Endothelial cell of umbilical vein (primary cell): ENCODE measurements around the gene OLAH. TPM values are rescaled to one million over a fixed set of nuclear protein-coding genes. Genes with fewer than 3 reads are reported as not detected.

Source experiments
- BruUV-seq: library from RNA; stranded (reverse); fragments of 400-500 nt; replicated peaks from 2 replicates; lab custom pipeline; 2021; lab: Mats Ljungman, UMichigan
- CTCF ChIA-PET: fragments of 300-600, 350-600 bp; sonication (Branson Sonifier 250); formaldehyde crosslinking; loops from one replicate; lab custom pipeline; 2021; ENCODE audit warnings: antibody characterized with exemption, inconsistent platforms; lab: Charles Lee
- POLR2A ChIA-PET: fragments of 300-600, 350-600 bp; sonication (Branson Sonifier 250); formaldehyde crosslinking; loops from one replicate; lab custom pipeline; 2021; ENCODE audit warnings: antibody characterized with exemption, inconsistent platforms; lab: Charles Lee
- DNase-seq: peaks from one replicate; pipeline ENCODE4 v3.0.0-alpha.2; 2011; ENCODE audit warnings: low read depth, low spot score
- FAIRE-seq: peaks from 2 replicates; lab custom pipeline; 2011; peaks lifted over from hg19 to GRCh38; lab: Jason Lieb, UNC
- H2AFZ ChIP-seq: 2 replicates; pipeline ENCODE4 v1.6.0; 2012; ENCODE audit warnings: low read depth, low read length, control low read depth, inconsistent platforms
- H3K27ac ChIP-seq: 2 replicates; pipeline ENCODE4 v1.5.1; 2011; ENCODE audit warnings: low read depth, mild to moderate bottlenecking, control low read depth, low read length, moderate library complexity; ENCODE audit not compliant: insufficient read depth
- H3K27me3 ChIP-seq, 2 experiments: 2 replicates each; pipeline versions ENCODE4 v1.6.0 to v1.6.1; 2011; ENCODE audit warnings: low read length in 2 of 2, mixed read lengths in 1 of 2; ENCODE audit not compliant: control insufficient read depth in 2 of 2, insufficient read depth in 2 of 2
- H3K36me3 ChIP-seq, 2 experiments: 2 replicates in 1 of 2; 3 replicates in 1 of 2; pipeline ENCODE4 v1.5.1; 2011; ENCODE audit warnings: low read length in 2 of 2, mild to moderate bottlenecking in 1 of 2, moderate library complexity in 1 of 2; ENCODE audit not compliant: control insufficient read depth in 2 of 2, insufficient read depth in 2 of 2; ENCODE audit errors: extremely low read depth in 1 of 2
- H3K4me1 ChIP-seq: 3 replicates; pipeline ENCODE4 v1.5.1; 2011; ENCODE audit warnings: mild to moderate bottlenecking, low read length; ENCODE audit not compliant: control insufficient read depth, insufficient read depth; ENCODE audit errors: extremely low read depth
- H3K4me2 ChIP-seq: 2 replicates; pipeline ENCODE4 v1.6.1; 2011; ENCODE audit warnings: low read length, control low read depth, mixed read lengths; ENCODE audit not compliant: insufficient read depth
- H3K4me3 ChIP-seq, 3 experiments: fragments of 200-600 bp in 1 of 3; sonication (generic), shearing (Covaris generic) in 1 of 3; replicated peaks in 1 of 3; 2 replicates each; pipeline ENCODE4 v1.5.1; 2011 to 2016; ENCODE audit warnings: control low read depth in 3 of 3, low read length in 3 of 3, mild to moderate bottlenecking in 2 of 3, inconsistent platforms in 1 of 3, low read depth in 1 of 3, moderate library complexity in 1 of 3; ENCODE audit not compliant: insufficient read depth in 1 of 3
- H3K79me2 ChIP-seq: 2 replicates; pipeline ENCODE4 v1.6.0; 2012; ENCODE audit warnings: low read length, inconsistent platforms; ENCODE audit not compliant: control insufficient read depth, insufficient read depth
- H3K9ac ChIP-seq: replicated peaks from 2 replicates; pipeline ENCODE3; 2011; ENCODE audit warnings: low read length, control low read depth; ENCODE audit not compliant: insufficient read depth; ENCODE audit errors: extremely low read depth
- H3K9me1 ChIP-seq: replicated peaks from 3 replicates; pipeline ENCODE4 v1.6.0; 2011; ENCODE audit warnings: mild to moderate bottlenecking, low read length; ENCODE audit not compliant: control insufficient read depth, insufficient read depth; ENCODE audit errors: extremely low read depth
- H3K9me3 ChIP-seq: replicated peaks from 2 replicates; pipeline ENCODE4 v1.5.1; 2012; ENCODE audit warnings: low read length, inconsistent platforms; ENCODE audit not compliant: control insufficient read depth, insufficient read depth
- H4K20me1 ChIP-seq: replicated peaks from 2 replicates; pipeline ENCODE3; 2011; ENCODE audit warnings: mild to moderate bottlenecking, low read length; ENCODE audit not compliant: control insufficient read depth, insufficient read depth; ENCODE audit errors: extremely low read depth
- FOS ChIP-seq: IDR thresholded peaks from 2 replicates; pipeline ENCODE4 v1.6.1; 2011; ENCODE audit warnings: mild to moderate bottlenecking, low read length, moderate library complexity, borderline replicate concordance; ENCODE audit not compliant: insufficient read depth
- POLR2A ChIP-seq: IDR thresholded peaks from 2 replicates; pipeline ENCODE4 v1.6.1; 2012; ENCODE audit warnings: low read depth, mild to moderate bottlenecking, control low read depth, low read length
- dilution Hi-C: fragments of 300-500 bp; cut with MboI; formaldehyde crosslinking; loops from one replicate; pipeline ENCODE4 v1.15.0; 2019; ENCODE audit warnings: low sequenced_read_pairs; ENCODE audit not compliant: extremely low pct_ligation_motif_present
- intact Hi-C: fragments of 100-400 bp; cut with micrococcal nuclease; formaldehyde crosslinking; loops from one replicate; pipeline ENCODE4 v1.10.0; 2022
- polyA plus RNA-seq, 4 experiments: library from polyadenylated mRNA; depleted of rRNA in 3 of 4; stranded (reverse) in 3 of 4; unstranded in 1 of 4; fragments of >200 nt; gene quantifications; 2 replicates each; pipeline versions ENCODE4 v1.2.1 to v1.2.3, GENCODE V29; 2011 to 2012; ENCODE audit warnings: missing spikeins in 1 of 4
- total RNA-seq: library from RNA; stranded (reverse); gene quantifications from 2 replicates; pipeline ENCODE4 v1.2.3, GENCODE V29; 2021
- TF ChIP-seq, protein P1 (sequence below), 2 donors: IDR thresholded peaks; 1 replicate in 1 of 2; 2 replicates in 1 of 2; pipeline ENCODE4 v1.5.1; 2011; ENCODE audit warnings: low read length in 2 of 2, mild to moderate bottlenecking in 2 of 2, moderate library complexity in 2 of 2, control low read depth in 1 of 2, inconsistent platforms in 1 of 2, low read depth in 1 of 2; ENCODE audit not compliant: insufficient read depth in 1 of 2; ENCODE audit errors: extremely low read depth in 1 of 2

Gene OLAH
- total and polyA plus RNA-seq, 2 donors (not counting 3 experiments of a cell fraction or from before 2014, with no cell fraction given), result 0.26 to 0.51 TPM

GRCh38 chr10:15118615-15119014 lies 74.9 kb downstream of the OLAH start:
- POLR2A ChIA-PET, result interaction anchor here (0.7 kb wide), 1 partner anchor 162 kb away, joined by 3 read pairs; no protein-coding TSS in a partner anchor
- intact Hi-C loops (no loop called here), dilution Hi-C loops (no loop called here)

DNA sequence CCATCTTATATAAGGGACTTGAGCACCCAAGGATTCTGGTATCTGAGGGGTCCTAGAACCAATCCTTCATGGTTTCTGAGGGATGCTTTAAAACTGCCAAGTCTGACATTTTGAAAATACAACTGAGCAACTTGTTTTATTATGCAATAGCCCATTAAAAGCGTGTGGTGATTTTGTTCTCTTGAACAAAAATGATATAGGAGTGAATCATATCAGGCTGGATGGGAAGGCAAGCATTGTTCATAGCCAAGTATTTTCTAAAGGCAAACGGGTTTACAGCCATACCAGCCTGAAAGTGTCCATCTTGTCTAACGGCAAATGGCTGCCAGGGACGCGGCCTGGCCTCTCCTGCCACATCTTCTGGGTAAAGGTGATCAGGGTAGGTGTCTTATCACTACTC lies 76.8 kb downstream of the OLAH start:
- FAIRE-seq, result no peak
- Histone ChIP-seq H3K9ac (no peak overlapping the region), H3K4me3 (no peak overlapping the region), H3K79me2 (peaks cover 28% of the 10 kb centered on the region), H3K9me3 (no peaks in the 10 kb centered on the region), H3K36me3 (peaks cover 17 to 35% of the 10 kb centered on the region in 2 experiments), H3K27ac (no peak overlapping the region), H3K27me3 (no peaks in the 10 kb centered on the region), H3K4me1 (peaks cover 4% of the 10 kb centered on the region), H4K20me1 (peaks cover 2% of the 10 kb centered on the region), H2AFZ (no peak overlapping the region), H3K9me1 (no peaks in the 10 kb centered on the region), H3K4me2 (no peak overlapping the region)
- intact Hi-C loops (no loop called here), dilution Hi-C loops (no loop called here)
- no peak for DNase-seq
- ChIA-PET CTCF (no interaction called here), POLR2A (no interaction called here)
- TF ChIP-seq FOS, result no peak
- TF ChIP-seq, protein P1, sequence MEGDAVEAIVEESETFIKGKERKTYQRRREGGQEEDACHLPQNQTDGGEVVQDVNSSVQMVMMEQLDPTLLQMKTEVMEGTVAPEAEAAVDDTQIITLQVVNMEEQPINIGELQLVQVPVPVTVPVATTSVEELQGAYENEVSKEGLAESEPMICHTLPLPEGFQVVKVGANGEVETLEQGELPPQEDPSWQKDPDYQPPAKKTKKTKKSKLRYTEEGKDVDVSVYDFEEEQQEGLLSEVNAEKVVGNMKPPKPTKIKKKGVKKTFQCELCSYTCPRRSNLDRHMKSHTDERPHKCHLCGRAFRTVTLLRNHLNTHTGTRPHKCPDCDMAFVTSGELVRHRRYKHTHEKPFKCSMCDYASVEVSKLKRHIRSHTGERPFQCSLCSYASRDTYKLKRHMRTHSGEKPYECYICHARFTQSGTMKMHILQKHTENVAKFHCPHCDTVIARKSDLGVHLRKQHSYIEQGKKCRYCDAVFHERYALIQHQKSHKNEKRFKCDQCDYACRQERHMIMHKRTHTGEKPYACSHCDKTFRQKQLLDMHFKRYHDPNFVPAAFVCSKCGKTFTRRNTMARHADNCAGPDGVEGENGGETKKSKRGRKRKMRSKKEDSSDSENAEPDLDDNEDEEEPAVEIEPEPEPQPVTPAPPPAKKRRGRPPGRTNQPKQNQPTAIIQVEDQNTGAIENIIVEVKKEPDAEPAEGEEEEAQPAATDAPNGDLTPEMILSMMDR (IDR thresholded peaks at IDR 0.05; ENCODE audit: extremely low read depth in 1 of 2, insufficient read depth in 1 of 2, low read depth in 1 of 2, low read length in 2 of 2), result no peak
- no TSS peak for BruUV-seq

More at GRCh38 chr10:15118615-15119014, 74.9 kb downstream of the OLAH start:
- H3K4me1 ChIP-seq, result no peaks in the 10 kb centered on the region
- no peak overlapping the region for H3K9ac ChIP-seq
- H2AFZ ChIP-seq, result no peak overlapping the region
- no TSS peak for BruUV-seq
- H3K27ac ChIP-seq, result no peak overlapping the region
- no peak overlapping the region for H3K4me3 ChIP-seq
- H3K4me2 ChIP-seq, result no peak overlapping the region
- peaks cover 11 to 28% of the 10 kb centered on the region in 2 experiments for H3K36me3 ChIP-seq
- H3K9me1 ChIP-seq, result no peaks in the 10 kb centered on the region
- H3K79me2 ChIP-seq, result peaks cover 30% of the 10 kb centered on the region
- peaks cover 5% of the 10 kb centered on the region for H4K20me1 ChIP-seq
- no peak for FAIRE-seq
- CTCF ChIA-PET, result no interaction called here
- DNase-seq, result no peak
- H3K9me3 ChIP-seq, result no peaks in the 10 kb centered on the region
- H3K27me3 ChIP-seq, result no peaks in the 10 kb centered on the region
- TF ChIP-seq FOS (no peak), POLR2A (no peak)
